Right renal pelvis (tissue), 4 donors: ENCODE results near the gene ABLIM2. TPM values are rescaled to one million over a fixed set of nuclear protein-coding genes. Genes with fewer than 3 reads are reported as not detected.
A peak's percentile ranks its signal among the peaks of the same experiment; 100 is the strongest.

Source experiments
- DNase-seq, 4 donors: peaks; one replicate each; pipeline ENCODE4 v3.0.0-alpha.2; 2013; ENCODE audit warnings: low read depth in 4 of 4, low spot score in 3 of 4, missing footprints in 1 of 4
- polyA plus RNA-seq, 4 donors: library from polyadenylated mRNA; unstranded; fragments of 120-200 nt; gene quantifications; one replicate each; pipeline ENCODE4 v1.2.1, GENCODE V29; 2013; ENCODE audit not compliant: insufficient read length in 4 of 4

ABLIM2 gene
- polyA plus RNA-seq = 1 to 10 TPM; 6.4 to 7.6 (median 7.5) TPM

DNA sequence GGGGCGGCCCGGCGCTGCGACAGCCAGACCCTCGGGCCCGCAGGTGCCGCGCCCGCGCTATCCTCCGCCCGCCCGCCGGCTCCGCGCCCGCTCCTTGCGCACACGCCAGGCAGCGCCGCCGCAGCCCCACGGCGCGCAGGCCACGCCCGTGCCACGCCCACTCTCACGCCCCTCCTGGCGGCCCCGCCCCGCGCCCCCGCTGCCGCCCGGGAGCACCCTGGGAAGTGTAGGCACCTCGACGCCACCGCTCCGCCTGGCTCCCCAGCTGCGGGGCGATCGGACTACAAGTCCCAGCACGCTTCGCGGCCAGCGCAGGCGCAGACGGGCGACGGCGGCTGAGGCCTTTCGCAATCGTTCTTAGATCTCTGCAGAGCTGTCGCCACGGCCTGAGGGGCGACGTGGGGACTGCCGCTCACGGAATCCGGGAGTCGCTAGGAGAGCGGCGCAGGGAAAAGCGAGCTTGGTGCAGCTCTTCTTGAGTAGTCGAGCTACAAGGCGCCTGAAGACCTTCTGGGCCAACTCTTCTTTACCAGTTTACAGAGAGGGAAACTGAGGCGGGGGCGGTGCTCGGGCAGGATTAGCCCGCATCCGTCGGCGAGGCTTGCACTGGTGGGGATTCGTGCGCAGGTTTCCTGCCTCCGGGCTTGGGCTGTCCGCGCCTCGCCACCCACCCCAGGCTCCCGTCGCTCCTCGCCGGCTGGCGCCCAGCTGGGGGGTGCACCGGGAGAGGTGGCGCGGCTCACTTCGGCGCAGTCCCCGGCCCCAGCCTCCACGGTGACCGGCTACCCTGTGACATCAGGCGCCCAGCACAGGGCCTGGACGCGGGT, at the start of gene ABLIM2:
Gene ABLIM2, minus strand, starts transcription at position 104 of the 827 bp plus-strand sequence. CDS start 124 bp downstream, outside the sequence.
- DNase-seq = peak; percentile 93 to 95 (median 94)

DNA sequence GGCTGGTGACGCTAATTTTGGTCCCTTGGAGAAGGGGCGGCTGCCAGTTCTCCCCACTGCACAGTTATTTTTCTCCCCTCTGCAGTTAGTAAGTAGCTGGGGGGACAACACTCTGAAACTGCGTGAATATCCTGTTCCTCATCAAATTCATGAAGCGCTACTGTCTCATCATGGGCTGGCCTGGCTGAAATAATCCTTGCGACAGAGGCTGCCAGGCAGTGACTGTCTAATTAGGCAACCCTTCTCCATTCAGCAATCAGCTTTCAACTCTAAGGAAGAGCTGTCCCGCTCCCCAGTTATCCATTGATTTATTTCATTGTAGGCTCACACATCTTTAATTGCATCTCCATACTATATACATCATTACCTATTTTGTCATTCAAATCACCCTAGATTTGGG, 48.7 kb upstream of the ABLIM2 start:
- DNase-seq = no peak

DNA sequence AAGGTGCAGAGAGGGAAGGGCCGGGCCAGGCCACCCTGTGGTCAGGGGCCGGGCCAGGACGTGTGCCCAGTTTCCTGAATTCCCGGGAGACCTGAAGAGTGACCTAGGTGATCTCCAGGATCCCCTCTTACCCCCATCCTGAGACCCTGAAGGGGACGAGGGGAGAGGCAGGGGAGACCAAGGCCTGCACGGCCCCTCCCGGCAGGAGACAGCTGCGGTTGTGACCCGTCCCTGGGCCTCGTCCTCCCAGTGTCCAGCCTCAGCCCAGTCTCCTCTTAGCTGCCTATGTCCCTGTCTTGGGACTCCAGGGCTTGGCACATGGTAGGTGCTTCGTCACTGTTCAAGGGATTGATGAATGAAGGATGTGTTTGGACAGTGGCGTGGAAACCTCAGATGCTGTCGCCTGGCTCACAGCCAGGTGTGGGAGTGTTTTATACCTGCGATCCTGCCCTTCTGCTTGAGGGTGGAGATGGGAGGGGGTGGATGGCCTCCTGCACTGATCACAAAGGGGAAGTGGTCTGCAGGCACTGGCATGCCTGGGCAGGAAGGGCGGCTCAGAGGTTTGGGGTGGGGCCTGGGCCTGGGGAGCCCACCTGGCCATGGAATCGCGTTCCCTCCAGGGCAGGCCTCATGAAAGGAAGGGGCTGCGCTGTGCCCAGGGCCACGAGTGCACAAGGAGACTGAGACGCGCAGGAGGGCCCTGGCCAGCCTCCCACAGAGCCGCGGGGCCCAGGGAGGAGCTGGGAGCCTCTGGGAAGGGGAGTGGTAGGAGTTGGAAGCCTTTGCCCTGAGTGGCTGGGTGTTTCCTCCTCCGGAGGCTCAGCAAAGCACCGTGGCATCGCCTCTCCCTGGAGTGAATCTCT, 47.4 kb upstream of the ABLIM2 start:
- DNase-seq = no peak

DNA sequence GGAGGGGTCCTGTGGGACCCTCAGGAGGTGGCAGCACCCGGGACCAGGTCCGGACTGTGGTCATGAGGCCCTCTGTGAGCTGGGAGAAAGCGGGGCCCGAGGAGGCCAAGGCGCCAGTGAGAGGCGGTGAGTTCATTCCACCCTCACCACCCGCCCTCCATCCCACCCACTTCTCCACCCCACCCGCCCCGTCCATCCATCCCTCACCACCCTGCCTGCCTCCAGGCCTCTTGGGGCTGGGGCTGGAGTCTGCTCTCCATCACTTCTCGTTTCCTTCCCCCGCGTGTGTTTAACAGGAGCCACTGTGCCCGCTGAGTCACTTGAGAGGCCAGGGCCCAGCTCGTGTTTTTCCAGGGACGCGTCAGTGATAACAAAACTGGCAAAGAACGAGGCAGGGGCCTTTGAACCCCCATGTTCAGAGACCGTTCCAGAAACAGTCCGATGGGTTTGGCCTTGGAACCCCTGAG, 46.7 kb upstream of the ABLIM2 start:
- no peak for DNase-seq

DNA sequence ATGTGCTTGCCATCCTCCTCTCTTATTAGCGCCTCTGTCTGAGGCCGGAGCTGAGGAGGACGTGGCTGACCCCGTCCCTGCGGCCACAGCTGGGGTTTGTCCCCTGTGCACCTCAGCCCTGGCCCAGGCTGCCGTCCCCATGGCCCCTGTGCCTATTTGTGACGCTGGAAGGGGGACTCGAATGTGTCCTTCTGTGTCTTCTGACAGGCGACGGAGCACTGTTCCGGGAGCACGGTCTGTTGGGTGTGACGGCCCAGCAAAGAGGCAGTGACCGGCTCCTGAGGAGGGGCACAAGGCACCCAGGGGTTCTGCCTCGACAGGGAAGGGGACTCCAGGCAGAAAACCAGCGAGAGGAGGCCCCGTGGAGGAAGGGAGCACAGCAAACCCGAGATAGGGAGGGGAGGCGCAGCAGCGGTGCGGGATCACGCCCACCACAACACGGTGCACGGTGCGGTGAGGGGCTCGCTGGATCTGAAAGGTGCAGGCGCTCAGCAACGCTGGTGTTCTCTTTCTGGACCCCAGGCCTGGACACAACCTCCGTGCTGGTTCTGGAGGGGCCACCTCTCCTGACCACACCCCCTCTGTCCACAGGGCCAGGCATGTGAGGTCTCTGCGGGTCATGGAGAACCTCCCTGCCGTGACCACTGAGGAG, 46.1 kb upstream of the ABLIM2 start:
- DNase-seq = no peak

DNA sequence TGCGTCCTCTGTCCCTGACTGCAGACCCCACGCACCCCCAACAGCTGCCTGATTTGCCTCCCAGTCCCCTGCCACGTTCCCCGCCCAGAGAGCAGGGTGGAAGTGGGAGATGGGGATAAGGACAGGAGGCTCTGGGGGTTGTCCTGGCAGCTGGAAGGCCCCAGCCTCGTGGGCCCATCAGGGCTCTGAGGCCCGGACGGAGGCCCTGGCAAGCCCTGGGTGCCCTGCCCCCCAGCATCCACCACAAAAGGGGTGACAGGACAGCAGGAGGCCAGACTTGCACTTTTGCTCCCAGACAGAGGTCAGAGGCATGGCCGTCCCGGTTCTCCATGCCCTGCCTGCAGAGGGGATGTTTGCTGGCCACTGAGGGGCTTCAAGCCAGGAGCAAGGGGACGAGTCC, 45.2 kb upstream of the ABLIM2 start:
- no peak for DNase-seq

DNA sequence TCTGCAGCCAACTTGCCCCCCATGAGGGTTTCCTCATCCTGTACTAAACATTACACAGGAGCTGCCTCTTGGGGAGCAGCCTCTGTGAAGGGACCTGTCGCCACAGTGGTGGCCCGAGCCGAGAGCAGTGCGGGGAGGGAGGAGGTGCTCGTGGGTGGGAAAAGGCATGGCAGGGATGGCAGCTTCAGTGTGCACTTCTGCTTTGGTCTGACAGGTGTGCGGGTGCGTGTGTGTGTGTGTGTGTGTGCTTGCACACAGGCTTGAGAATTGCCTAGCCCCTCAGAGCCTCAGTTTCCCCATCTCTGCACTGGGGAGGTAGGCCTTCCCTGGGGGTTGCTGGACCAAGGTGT, 44.4 kb upstream of the ABLIM2 start:
- no peak for DNase-seq

DNA sequence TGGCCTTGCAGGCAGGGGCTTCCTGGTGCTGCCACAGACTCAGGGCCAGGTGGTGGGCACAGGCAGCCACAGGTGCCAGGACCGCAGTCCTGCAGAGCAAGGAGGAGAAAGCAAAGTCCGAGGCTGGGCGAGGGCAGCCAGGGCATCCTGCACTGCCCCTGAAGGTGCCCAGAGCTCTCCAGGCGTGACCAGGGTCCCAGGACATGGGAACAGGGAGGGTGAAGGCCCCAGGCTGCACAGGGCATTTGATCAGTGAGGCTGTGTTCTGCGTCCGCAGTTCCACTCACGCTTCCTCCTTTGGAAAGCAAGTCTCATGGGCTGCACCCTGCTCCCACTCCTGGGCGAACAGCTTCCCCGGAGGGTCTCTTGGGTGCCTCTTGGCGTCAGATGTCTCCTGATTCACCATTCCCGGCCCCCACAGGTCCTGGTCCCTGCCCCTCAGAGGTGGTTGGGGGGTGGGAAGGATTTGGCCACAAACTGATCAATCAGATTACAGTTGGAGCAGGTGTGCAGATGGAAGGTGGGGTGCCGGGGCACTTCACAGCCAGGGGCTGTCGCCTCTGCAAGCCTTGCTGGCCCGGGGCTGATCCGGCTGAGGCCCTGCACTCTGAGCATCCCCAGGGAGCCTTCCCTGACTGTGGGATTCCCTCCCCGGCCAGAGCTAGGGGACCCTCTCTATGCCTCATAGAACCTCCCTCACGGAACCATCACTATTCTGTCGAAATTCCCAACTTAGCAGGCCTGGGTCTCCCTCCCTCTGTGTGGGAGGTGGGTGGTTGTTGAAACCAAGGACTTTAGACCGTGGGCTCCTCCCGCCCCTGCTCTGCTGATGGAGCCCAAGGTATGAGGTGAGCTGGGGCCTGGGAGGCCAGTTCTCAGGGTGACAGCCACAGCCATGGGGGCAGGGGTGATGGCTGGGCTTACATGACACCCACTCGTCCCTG, 43.8 kb upstream of the ABLIM2 start:
- no peak for DNase-seq

DNA sequence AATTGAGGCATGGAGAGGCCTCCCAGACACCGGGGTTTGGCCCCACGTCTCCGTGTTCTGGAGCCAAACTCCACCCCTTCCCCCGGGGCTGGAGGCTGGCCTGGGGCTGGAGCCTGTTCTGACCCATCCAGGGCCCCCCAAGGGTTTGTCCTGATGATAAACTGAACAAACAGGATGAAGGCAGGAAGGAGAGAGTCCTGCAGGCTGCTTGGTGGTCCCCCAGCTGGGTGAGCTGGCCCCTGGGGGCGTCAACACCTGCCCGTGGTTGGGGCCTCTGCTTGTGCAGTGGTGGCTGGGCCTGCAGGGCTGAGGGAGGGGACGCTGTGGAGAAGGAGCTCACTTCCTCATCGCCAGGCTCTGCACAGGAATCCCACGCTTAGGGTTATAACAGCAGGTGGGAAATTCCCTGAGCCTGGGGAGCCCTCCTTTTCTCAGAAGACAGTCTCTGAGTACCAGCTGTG, 42.7 kb upstream of the ABLIM2 start:
- DNase-seq = no peak

DNA sequence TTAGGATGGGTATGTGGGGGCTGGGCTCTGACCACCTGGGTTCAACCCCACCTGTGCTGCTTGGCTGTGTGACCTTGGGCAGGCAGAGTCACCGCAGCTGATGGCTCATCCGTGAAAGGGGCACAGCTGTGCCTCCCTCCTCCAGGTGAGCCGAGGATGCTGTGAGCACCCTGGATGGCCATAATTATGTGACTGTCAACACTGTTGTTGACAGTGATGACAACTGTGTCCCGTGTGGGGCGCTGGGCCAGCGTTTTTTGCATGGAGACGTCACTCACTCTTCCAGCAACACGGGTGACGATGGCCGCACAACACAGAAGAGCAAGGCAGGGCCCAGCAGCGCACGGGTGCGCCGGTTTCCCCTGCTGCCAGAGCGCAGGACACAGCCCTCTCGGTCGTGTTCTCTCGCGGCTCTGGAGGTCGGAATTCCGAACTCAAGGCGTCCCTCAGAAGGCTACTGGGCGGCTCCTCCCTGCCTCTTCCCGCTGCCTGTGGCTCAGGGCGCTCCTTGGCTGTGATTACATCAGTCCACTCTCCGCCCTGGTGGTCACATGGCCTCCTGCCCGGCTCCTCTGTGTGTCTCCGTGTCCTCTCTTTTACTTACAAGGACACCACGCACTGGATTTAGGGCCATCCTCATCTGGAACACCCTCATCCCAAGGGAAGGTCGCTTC, 41.8 kb upstream of the ABLIM2 start:
- no peak for DNase-seq

DNA sequence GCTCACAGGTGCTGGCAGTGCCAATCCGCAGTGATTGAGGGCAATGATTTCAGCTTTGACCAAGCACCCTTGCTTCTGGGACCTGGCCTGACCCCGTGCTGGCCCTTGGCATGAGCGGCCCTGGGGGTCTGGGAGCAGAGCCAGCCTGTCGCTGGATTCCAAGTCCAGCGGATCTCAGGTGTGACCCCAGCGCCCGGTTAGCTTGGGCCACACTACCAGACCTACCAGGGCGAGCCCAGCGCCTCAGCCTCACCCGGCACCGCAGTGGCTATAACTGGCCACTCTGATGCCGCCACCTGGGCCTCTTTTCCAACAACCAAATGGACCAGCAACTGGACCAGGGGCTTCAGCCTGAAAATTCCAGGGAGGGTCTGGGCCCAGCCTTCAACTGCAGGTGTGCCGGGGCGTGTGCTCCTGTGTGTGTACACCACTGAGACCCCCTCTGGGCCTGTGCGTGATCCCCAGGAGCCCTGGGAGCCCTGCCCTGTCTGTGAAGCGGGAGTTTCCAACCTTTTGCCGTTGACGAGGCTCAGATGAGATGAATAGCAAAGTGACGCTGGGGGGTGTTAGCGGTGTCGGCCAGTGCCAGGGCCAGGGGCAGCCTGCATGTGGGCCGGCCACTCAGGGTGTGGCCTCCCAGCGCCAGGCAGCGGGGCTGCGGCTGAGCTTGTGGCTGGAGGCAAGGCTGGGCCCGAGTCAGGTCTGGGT, 41.1 kb upstream of the ABLIM2 start:
- DNase-seq = no peak

DNA sequence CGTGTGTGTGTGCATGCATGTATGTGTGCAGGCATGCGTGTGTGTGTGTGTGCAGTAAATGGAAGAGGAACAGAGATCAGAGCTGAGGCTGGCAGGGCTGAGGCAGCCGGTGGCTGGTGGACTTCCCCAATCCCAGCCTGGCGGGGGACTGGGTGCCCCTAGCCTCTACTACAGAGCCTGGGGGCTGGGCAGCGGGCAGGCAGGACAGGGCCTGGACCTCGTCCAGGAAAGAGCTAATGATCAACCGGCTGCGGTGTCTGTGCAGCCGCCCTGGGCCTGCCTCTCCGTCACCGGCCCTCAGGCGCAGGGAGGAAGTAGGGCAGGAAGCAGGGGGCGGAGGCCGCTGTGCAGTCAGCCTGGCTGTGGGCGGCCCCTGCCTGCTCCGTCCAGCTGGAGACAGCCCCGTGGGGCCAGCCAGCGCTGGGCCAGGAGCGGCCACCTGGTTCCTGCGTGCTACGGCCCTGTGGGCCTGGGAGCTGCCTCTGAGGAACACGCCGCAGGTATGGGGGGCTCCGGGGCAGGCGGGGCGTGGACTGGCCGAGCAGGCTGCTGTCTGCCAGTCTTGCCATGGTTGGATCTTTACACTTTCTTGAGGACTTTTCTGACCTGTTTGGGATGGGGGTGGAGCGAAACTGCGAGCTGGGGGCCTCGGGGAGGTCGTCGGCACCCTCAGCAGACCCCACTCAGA, 40.4 kb upstream of the ABLIM2 start, which contains the start of gene SH3TC1:
Gene SH3TC1, plus strand, starts transcription at position 385 of the 688 bp plus-strand sequence. CDS start 5,905 bp downstream, outside the sequence.
- DNase-seq = peak; percentile 79 to 87 (median 82)

DNA sequence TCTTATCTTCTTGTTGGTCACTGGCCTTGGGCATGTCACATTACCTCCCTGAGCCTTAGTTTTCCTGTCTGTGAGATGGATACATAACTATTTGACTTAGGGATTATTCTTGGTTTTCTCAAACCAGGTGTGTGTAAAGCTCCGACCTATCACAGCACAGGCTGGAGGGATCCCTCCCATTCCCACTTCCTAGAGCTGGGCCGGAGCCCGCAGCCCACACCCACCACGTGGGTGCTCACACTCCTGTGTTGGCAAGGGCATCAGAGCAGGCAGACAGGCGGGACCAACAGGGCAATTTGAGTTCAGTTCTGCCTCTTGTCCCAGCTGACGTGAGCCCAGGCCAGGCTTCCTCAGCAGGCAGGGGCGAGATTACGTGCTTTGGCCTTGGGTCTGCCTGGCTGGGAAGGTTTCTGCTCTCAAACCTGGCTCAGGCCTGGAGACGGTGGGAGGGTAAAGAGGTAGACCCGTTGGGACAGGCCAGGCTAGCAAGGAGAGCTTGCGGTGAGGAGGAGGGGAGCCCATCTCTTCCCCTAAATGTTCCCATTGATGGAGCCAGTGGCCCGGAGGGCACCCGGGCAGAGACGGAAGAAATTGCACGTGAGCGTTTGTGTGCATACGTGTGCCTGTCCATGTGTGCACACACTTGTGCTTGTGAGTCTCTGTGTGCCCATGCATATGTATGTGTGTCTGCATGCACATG, 39.7 kb upstream of the ABLIM2 start:
- DNase-seq = no peak

DNA sequence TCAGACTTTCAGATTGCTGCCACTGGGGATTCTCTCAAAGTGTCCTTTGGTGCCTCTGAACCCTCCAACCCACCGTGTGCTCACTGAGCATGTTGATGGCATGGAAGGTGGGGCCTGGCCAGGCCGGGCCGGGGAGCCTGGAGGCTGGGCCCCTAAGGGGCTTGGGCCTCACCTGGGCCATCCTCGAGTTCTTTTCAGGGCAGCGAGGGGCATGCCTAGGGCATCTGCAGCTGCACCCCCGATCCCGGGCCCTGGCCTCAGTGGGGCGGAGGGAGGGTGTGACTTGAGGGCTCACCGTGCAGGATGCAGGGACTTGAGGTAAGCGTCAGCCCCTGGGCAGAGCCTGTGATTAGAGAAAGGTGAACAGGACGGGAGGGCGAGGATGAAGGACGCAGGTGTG, 38.9 kb upstream of the ABLIM2 start:
- no peak for DNase-seq

DNA sequence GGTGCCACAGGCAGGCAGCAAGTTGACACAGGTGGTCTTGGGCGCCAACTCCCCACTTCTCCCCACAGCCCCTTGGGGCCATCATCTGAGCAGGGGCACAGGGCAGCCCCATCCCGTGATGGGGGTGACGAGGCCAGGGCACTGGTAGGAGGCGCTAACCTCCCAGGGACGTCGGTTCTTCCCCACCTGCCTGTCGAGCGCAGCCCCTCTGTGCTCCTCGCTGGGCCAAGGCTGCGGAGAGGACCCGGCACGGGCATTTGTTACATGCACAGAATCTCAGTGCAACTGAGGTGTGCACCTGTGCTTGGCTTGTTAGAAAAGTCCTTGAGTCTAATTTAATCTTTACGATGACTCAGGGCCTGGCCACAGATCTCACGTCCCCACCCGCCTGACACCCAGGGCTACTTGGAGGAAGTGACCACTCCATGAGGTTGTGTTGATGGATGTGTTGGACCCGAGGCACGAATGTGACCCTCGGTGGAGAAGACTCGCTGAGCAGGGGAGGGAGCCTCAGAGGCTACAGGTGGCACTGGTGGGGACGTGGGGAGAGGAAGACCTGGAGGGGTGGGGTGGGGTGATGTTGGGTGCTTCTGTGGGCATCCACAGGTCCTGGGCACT, 37.3 kb upstream of the ABLIM2 start:
- DNase-seq = no peak

DNA sequence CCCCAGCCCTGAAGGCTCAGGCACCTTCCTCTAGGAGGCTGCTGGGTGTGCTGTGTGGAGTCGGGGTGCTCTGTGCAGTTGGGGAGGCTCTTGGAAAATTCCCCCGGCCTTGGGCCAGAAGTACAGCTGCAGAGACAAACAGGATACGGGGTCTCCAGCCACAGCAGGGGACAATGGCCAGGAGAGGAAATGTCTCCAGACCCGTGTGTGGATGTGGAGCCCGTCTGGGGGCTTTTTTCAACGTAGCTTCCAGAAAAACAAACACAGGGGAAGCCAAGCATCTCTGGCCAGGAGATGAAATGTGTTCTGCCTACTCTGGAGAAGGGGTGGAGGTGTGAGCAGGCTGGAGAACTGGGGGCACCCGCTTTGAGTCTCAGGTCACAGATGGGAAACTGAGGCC, 36.8 kb upstream of the ABLIM2 start:
- DNase-seq = no peak
